Activated CD8-positive, alpha-beta T cell treated with anti-CD3 and anti-CD28 coated beads for 36 hours (primary cell): ENCODE measurements around the gene MARCHF3. TPM values are rescaled to one million over a fixed set of nuclear protein-coding genes. Genes with fewer than 3 reads are reported as not detected.

Experiments
- ATAC-seq: fragments of 200-7000 bp; cut with Tn5 transposase; one replicate; pipeline ENCODE4 v1.10.0; 2021; ENCODE audit warnings: mild to moderate bottlenecking, moderate library complexity
- CTCF ChIA-PET: fragments of 350-600 bp; sonication (Branson Sonifier 250); formaldehyde crosslinking; loops from one replicate; lab custom pipeline; 2021; ENCODE audit warnings: antibody characterized with exemption; lab: Charles Lee
- POLR2A ChIA-PET: fragments of 350-600 bp; sonication (Branson Sonifier 250); formaldehyde crosslinking; loops from one replicate; lab custom pipeline; 2021; ENCODE audit warnings: antibody characterized with exemption; lab: Charles Lee
- DNase-seq: peaks from one replicate; pipeline ENCODE4 v3.0.0-alpha.2; 2020
- H3K27ac Mint-ChIP-seq: one replicate; pipeline ENCODE4 v1.8.0; 2021; ENCODE audit warnings: mild to moderate bottlenecking, mixed read lengths
- H3K27me3 Mint-ChIP-seq: one replicate; pipeline ENCODE4 v1.8.0; 2021; ENCODE audit warnings: mixed read lengths
- H3K36me3 Mint-ChIP-seq: one replicate; pipeline ENCODE4 v1.8.0; 2021; ENCODE audit warnings: low read depth, mixed read lengths
- H3K4me1 Mint-ChIP-seq: one replicate; pipeline ENCODE4 v1.8.0; 2021; ENCODE audit warnings: low read depth, mixed read lengths
- H3K4me3 Mint-ChIP-seq: one replicate; pipeline ENCODE4 v1.8.0; 2021; ENCODE audit warnings: mild to moderate bottlenecking, moderate library complexity, mixed read lengths
- H3K9me3 Mint-ChIP-seq: one replicate; pipeline ENCODE4 v1.8.0; 2021; ENCODE audit warnings: mixed read lengths
- CTCF ChIP-seq: fragments of 200-600 bp; IDR thresholded peaks from one replicate; pipeline ENCODE4 v1.8.0; 2022; ENCODE audit warnings: antibody characterized with exemption, mild to moderate bottlenecking
- intact Hi-C: fragments of 100-400 bp; cut with micrococcal nuclease; formaldehyde crosslinking; loops from one replicate; pipeline ENCODE4 v1.10.0; 2022
- total RNA-seq, 2 experiments: library from RNA; stranded (reverse); gene quantifications; one replicate each; pipeline ENCODE4 v1.2.3, GENCODE V29; 2021

MARCHF3 gene
- total RNA-seq, 2 experiments from 2014 or later = 6.1 TPM

- intact Hi-C loops = no loop called here
- CTCF ChIA-PET = no interaction called here
- Mint-ChIP-seq H3K27me3 (no peaks in the 10 kb centered on the region), H3K9me3 (no peaks in the 10 kb centered on the region), H3K27ac (no peak overlapping the region), H3K4me3 (no peak overlapping the region), H3K36me3 (no peaks in the 10 kb centered on the region), H3K4me1 (peaks cover 33% of the 10 kb centered on the region)
- no peak for DNase-seq
- ATAC-seq = no peak
- no peak for TF ChIP-seq CTCF
- POLR2A ChIA-PET = no interaction called here
These were observed 47.2 kb downstream of the MARCHF3 start for GRCh38 chr5:126982926-126983873.

- CTCF ChIA-PET = no interaction called here
- intact Hi-C loops = no loop called here
- no peak overlapping the region for H3K27ac Mint-ChIP-seq
These were observed 48.2 kb downstream of the MARCHF3 start for GRCh38 chr5:126982202-126982601.

GRCh38 chr5:126981701-126982100 is 48.7 kb downstream of the MARCHF3 start:
- Mint-ChIP-seq H3K27me3 (no peaks in the 10 kb centered on the region), H3K36me3 (no peaks in the 10 kb centered on the region), H3K9me3 (no peaks in the 10 kb centered on the region), H3K27ac (no peak overlapping the region), H3K4me1 (peaks cover 20% of the 10 kb centered on the region), H3K4me3 (no peak overlapping the region)
- ATAC-seq (no peak), DNase-seq (no peak)
- intact Hi-C loops = no loop called here
- POLR2A ChIA-PET = interaction anchor here (0.6 kb wide), 1 partner anchor 30 kb away, joined by 3 read pairs; no protein-coding TSS in a partner anchor
- TF ChIP-seq CTCF = no peak
- CTCF ChIA-PET = no interaction called here

More at GRCh38 chr5:126982202-126982601, 48.2 kb downstream of the MARCHF3 start:
- no peaks in the 10 kb centered on the region for H3K27me3 Mint-ChIP-seq
- no peak overlapping the region for H3K4me3 Mint-ChIP-seq
- H3K4me1 Mint-ChIP-seq = peaks cover 23% of the 10 kb centered on the region
- no peak for TF ChIP-seq CTCF
- POLR2A ChIA-PET = no interaction called here
- no peaks in the 10 kb centered on the region for H3K9me3 Mint-ChIP-seq
- DNase-seq = no peak
- no peak for ATAC-seq
- no peaks in the 10 kb centered on the region for H3K36me3 Mint-ChIP-seq

GRCh38 chr5:126981222-126981621 is 49.1 kb downstream of the MARCHF3 start:
- Mint-ChIP-seq H3K4me1 (peaks cover 23% of the 10 kb centered on the region), H3K4me3 (no peak overlapping the region), H3K27ac (no peak overlapping the region), H3K27me3 (no peaks in the 10 kb centered on the region), H3K36me3 (no peaks in the 10 kb centered on the region), H3K9me3 (no peaks in the 10 kb centered on the region)
- no peak for TF ChIP-seq CTCF
- CTCF ChIA-PET = no interaction called here
- POLR2A ChIA-PET = interaction anchor here (0.6 kb wide), 1 partner anchor 31 kb away, joined by 3 read pairs; no protein-coding TSS in a partner anchor
- ATAC-seq (no peak), DNase-seq (no peak)
- intact Hi-C loops = no loop called here

- DNase-seq (no peak), ATAC-seq (no peak)
- ChIA-PET POLR2A (no interaction called here), CTCF (no interaction called here)
- Mint-ChIP-seq H3K36me3 (no peaks in the 10 kb centered on the region), H3K4me3 (no peak overlapping the region), H3K27me3 (no peaks in the 10 kb centered on the region), H3K27ac (no peak overlapping the region), H3K4me1 (peaks cover 24% of the 10 kb centered on the region), H3K9me3 (no peaks in the 10 kb centered on the region)
- intact Hi-C loops = no loop called here
- TF ChIP-seq CTCF = no peak
These were observed 52.1 kb downstream of the MARCHF3 start for GRCh38 chr5:126978258-126978657.
